HEK293 (cell line): ENCODE results near the gene CERS4.

Source experiments
- AEBP2 ChIP-seq: fragments of 450-650 bp; formaldehyde crosslinking; IDR thresholded peaks from 2 replicates; pipeline ENCODE4 v1.5.1; 2016; ENCODE audit warnings: missing biosample characterization, missing genetic modification characterization, borderline replicate concordance
- GLIS1 ChIP-seq: fragments of 450-650 bp; formaldehyde crosslinking; IDR thresholded peaks from 2 replicates; pipeline ENCODE4 v1.5.1; 2016; ENCODE audit warnings: missing biosample characterization, missing genetic modification characterization
- HOXA7 ChIP-seq: sonication (generic); formaldehyde crosslinking; IDR thresholded peaks from 2 replicates; pipeline ENCODE4 v1.8.1; 2022; ENCODE audit warnings: missing genetic modification reagents, borderline replicate concordance
- KLF8 ChIP-seq: fragments of 450-650 bp; formaldehyde crosslinking; IDR thresholded peaks from 2 replicates; pipeline ENCODE4 v1.5.1; 2016; ENCODE audit warnings: missing biosample characterization, missing genetic modification characterization
- KLF9 ChIP-seq: fragments of 450-650 bp; formaldehyde crosslinking; IDR thresholded peaks from 2 replicates; pipeline ENCODE4 v1.5.1; 2016; ENCODE audit warnings: missing biosample characterization, missing genetic modification characterization, low read depth
- REST ChIP-seq: fragments of 450-650 bp; formaldehyde crosslinking; IDR thresholded peaks from 2 replicates; pipeline ENCODE4 v1.5.1; 2016; ENCODE audit warnings: missing biosample characterization, missing genetic modification characterization
- TSHZ1 ChIP-seq: fragments of 450-650 bp; formaldehyde crosslinking; IDR thresholded peaks from 2 replicates; pipeline ENCODE4 v1.5.1; 2016; ENCODE audit warnings: missing biosample characterization, missing genetic modification characterization, borderline replicate concordance
- WT1 ChIP-seq: fragments of 450-650 bp; formaldehyde crosslinking; IDR thresholded peaks from 2 replicates; pipeline ENCODE4 v1.5.1; 2016; ENCODE audit warnings: missing biosample characterization, missing genetic modification characterization
- ZBTB17 ChIP-seq: fragments of 450-650 bp; formaldehyde crosslinking; IDR thresholded peaks from 2 replicates; pipeline ENCODE4 v1.5.1; 2016; ENCODE audit warnings: missing biosample characterization, missing genetic modification characterization
- ZBTB20 ChIP-seq: fragments of 450-650 bp; formaldehyde crosslinking; IDR thresholded peaks from 2 replicates; pipeline ENCODE4 v1.5.1; 2016; ENCODE audit warnings: missing biosample characterization, missing genetic modification characterization
- ZBTB48 ChIP-seq: fragments of 450-650 bp; formaldehyde crosslinking; IDR thresholded peaks from 2 replicates; pipeline ENCODE4 v1.5.1; 2016; ENCODE audit warnings: missing biosample characterization, missing genetic modification characterization
- ZBTB6 ChIP-seq: fragments of 450-650 bp; formaldehyde crosslinking; IDR thresholded peaks from 2 replicates; pipeline ENCODE4 v1.5.1; 2017; ENCODE audit warnings: missing biosample characterization, missing genetic modification characterization
- ZNF121 ChIP-seq: fragments of 450-650 bp; formaldehyde crosslinking; IDR thresholded peaks from 2 replicates; pipeline ENCODE4 v1.5.1; 2016; ENCODE audit warnings: missing biosample characterization, missing genetic modification characterization
- ZNF16 ChIP-seq: fragments of 450-650 bp; formaldehyde crosslinking; IDR thresholded peaks from 2 replicates; pipeline ENCODE4 v1.5.1; 2016; ENCODE audit warnings: low read depth, missing biosample characterization, missing genetic modification characterization
- ZNF24 ChIP-seq: fragments of 450-650 bp; formaldehyde crosslinking; IDR thresholded peaks from 2 replicates; pipeline ENCODE4 v1.5.1; 2016; ENCODE audit warnings: missing biosample characterization, missing genetic modification characterization
- ZNF248 ChIP-seq: fragments of 450-650 bp; formaldehyde crosslinking; IDR thresholded peaks from 2 replicates; pipeline ENCODE4 v1.5.1; 2017; ENCODE audit warnings: missing biosample characterization, missing genetic modification characterization
- ZNF280C ChIP-seq: fragments of 450-650 bp; formaldehyde crosslinking; IDR thresholded peaks from 2 replicates; pipeline ENCODE4 v1.5.1; 2016; ENCODE audit warnings: missing biosample characterization, missing genetic modification characterization
- ZNF404 ChIP-seq: fragments of 450-650 bp; formaldehyde crosslinking; IDR thresholded peaks from 2 replicates; pipeline ENCODE4 v1.5.1; 2017; ENCODE audit warnings: missing biosample characterization, missing genetic modification characterization
- ZNF488 ChIP-seq: fragments of 450-650 bp; formaldehyde crosslinking; IDR thresholded peaks from 2 replicates; pipeline ENCODE4 v1.5.1; 2016; ENCODE audit warnings: missing biosample characterization, missing genetic modification characterization
- ZNF558 ChIP-seq: fragments of 450-650 bp; formaldehyde crosslinking; IDR thresholded peaks from 2 replicates; pipeline ENCODE4 v1.5.1; 2016; ENCODE audit warnings: missing biosample characterization, missing genetic modification characterization
- ZNF677 ChIP-seq: fragments of 450-650 bp; IDR thresholded peaks from 2 replicates; pipeline ENCODE4 v1.5.0; 2018; ENCODE audit warnings: missing biosample characterization, mild to moderate bottlenecking, missing genetic modification characterization, moderate library complexity
- ZNF791 ChIP-seq: fragments of 450-650 bp; formaldehyde crosslinking; IDR thresholded peaks from 2 replicates; pipeline ENCODE4 v1.5.1; 2016; ENCODE audit warnings: missing biosample characterization, missing genetic modification characterization
- TF ChIP-seq, protein P1 (sequence below): fragments of 450-650 bp; formaldehyde crosslinking; IDR thresholded peaks from 2 replicates; pipeline ENCODE4 v1.5.1; 2017; ENCODE audit warnings: missing biosample characterization, mild to moderate bottlenecking, missing genetic modification characterization, moderate library complexity

The CERS4 gene

GRCh38 chr19:8240274-8241229 lies 31.4 kb downstream of the CERS4 start (continued):
- TF ChIP-seq ZNF488: 0 out of 2 replicates have a peak, but pooled peaks have one; percentile 17
- no peak for TF ChIP-seq ZNF16
- TF ChIP-seq ZNF558 (tag by site-specific recombination): peak; percentile 89
- TF ChIP-seq ZNF121: no peak
- TF ChIP-seq ZBTB17 (tag by site-specific recombination): peak; percentile 90
- peak; percentile 81 for TF ChIP-seq KLF9
- TF ChIP-seq WT1 (tag by site-specific recombination): peak; percentile 61
- TF ChIP-seq REST: peak; percentile 96
- peak; percentile 97 for TF ChIP-seq KLF8 (tag by site-specific recombination)
- TF ChIP-seq GLIS1 (tag by site-specific recombination): peak; percentile 99
- TF ChIP-seq ZNF24 (tag by site-specific recombination): peak; percentile 94
- TF ChIP-seq ZBTB20 (tag by site-specific recombination): peak; percentile 39; the same call in 1 of the 2 replicates
- TF ChIP-seq TSHZ1 (tag by site-specific recombination): peak; percentile 95
- TF ChIP-seq ZNF280C: no peak
- no peak for TF ChIP-seq ZNF791 (tag by site-specific recombination)
- no peak for TF ChIP-seq ZBTB6
- no peak for TF ChIP-seq AEBP2
- TF ChIP-seq, protein P1, sequence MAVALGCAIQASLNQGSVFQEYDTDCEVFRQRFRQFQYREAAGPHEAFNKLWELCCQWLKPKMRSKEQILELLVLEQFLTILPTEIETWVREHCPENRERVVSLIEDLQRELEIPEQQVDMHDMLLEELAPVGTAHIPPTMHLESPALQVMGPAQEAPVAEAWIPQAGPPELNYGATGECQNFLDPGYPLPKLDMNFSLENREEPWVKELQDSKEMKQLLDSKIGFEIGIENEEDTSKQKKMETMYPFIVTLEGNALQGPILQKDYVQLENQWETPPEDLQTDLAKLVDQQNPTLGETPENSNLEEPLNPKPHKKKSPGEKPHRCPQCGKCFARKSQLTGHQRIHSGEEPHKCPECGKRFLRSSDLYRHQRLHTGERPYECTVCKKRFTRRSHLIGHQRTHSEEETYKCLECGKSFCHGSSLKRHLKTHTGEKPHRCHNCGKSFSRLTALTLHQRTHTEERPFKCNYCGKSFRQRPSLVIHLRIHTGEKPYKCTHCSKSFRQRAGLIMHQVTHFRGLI (tag by site-specific recombination): no peak
- no peak for TF ChIP-seq ZNF677
- TF ChIP-seq ZBTB48 (tag by site-specific recombination): peak; percentile 92
- no peak for TF ChIP-seq ZNF404 (tag by site-specific recombination)
- TF ChIP-seq HOXA7 (CRISPR knock-in tag): no peak
- TF ChIP-seq ZNF248 (tag by site-specific recombination): peak; percentile 66; the same call in 1 of the 2 replicates
